AG04449 (cell line): ENCODE measurements around the gene DENND1B.
A peak's percentile ranks its signal among the peaks of the same experiment; 100 is the strongest.

Source experiments
- CTCF ChIA-PET: fragments of 350-600 bp; formaldehyde crosslinking; extraction: SDS; loops from one replicate; lab custom pipeline; 2021; ENCODE audit warnings: antibody characterized with exemption; lab: Yijun Ruan, JAX
- POLR2A ChIA-PET: fragments of 400-600, 350-600 bp; formaldehyde crosslinking; extraction: SDS; loops from one replicate; lab custom pipeline; 2020; ENCODE audit warnings: antibody characterized with exemption, inconsistent platforms; lab: Yijun Ruan, JAX
- DNase-seq: peaks from one replicate; pipeline ENCODE4 v3.0.0-alpha.2; 2010; ENCODE audit warnings: low read depth, low spot score
- H3K4me3 ChIP-seq: 2 replicates; pipeline ENCODE4 v1.5.1; 2011; ENCODE audit warnings: low read depth, mild to moderate bottlenecking, control low read depth, low read length
- TF ChIP-seq, protein P1 (sequence below): IDR thresholded peaks from one replicate; pipeline ENCODE4 v1.5.1; 2011; ENCODE audit warnings: mild to moderate bottlenecking, moderate library complexity, low read length, control low read depth, inconsistent platforms; ENCODE audit not compliant: insufficient read depth; ENCODE audit errors: missing control alignments

Gene DENND1B

DNA sequence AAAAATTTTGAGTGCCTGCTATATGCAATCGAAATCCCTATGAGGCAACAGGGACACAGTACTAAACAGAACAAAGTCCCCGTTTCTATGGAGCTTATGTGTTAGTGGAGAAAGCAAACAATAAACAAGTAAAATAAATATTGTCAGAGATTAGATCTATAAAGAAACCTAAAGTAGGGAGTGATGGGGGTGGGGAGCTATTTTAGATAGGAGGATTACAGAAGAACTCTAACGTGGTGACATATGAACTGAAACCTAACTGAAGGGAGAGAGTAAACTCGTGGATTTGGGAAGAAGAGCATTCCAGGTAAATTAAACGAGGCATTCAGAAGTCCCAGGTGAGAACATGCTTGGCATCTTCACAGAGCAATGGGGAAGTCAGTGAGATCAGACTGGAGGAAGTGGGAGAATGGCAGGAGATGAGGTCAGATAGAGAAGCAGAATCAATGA, 154.5 kb downstream of the DENND1B start:
- TF ChIP-seq, protein P1, sequence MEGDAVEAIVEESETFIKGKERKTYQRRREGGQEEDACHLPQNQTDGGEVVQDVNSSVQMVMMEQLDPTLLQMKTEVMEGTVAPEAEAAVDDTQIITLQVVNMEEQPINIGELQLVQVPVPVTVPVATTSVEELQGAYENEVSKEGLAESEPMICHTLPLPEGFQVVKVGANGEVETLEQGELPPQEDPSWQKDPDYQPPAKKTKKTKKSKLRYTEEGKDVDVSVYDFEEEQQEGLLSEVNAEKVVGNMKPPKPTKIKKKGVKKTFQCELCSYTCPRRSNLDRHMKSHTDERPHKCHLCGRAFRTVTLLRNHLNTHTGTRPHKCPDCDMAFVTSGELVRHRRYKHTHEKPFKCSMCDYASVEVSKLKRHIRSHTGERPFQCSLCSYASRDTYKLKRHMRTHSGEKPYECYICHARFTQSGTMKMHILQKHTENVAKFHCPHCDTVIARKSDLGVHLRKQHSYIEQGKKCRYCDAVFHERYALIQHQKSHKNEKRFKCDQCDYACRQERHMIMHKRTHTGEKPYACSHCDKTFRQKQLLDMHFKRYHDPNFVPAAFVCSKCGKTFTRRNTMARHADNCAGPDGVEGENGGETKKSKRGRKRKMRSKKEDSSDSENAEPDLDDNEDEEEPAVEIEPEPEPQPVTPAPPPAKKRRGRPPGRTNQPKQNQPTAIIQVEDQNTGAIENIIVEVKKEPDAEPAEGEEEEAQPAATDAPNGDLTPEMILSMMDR = no peak
- ChIA-PET CTCF (interaction anchor here (1.0 to 9.8 kb wide), 3 partner anchors 249 to 296 kb away, joined by 3 to 156 read pairs (median 147); partner anchors contain the start of genes C1orf53 and LHX9), POLR2A (no interaction called here)
- H3K4me3 ChIP-seq = no peak overlapping the region
- DNase-seq = no peak

DNA sequence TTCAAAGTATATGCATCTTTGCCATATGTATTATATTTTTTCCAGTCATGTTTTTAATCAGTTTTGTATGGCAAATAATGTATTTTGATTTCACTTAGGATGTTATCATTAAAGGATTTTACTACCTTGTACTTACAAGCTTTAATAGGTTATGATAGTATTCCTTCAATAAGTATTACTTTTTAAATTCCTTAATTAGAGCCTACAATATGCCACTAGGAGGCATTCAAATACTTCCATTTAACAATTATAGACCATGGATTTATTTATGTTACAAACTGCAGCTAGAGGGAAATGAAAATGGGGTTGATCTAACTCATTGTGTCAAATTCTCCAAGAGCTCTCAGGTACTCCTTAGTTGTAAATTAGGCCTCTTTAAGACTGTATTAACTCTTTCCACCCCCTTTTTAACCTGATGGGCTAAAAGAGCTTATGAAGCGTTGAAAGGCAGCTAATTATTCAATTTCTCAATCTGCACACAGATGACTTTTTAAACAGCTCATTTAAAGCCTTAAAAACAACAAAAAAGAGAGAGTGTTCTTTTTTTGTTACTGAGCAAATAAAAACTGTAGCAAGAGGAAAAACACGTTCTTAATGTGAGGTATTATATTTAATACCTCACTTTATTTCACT, 156.2 kb downstream of the DENND1B start:
- CTCF ChIA-PET = interaction anchor here (0.7 to 9.8 kb wide), 25 partner anchors 14 to 1078 kb away, joined by 3 to 156 read pairs (median 4); partner anchors contain the start of genes C1orf53 and LHX9
- no peak overlapping the region for H3K4me3 ChIP-seq
- DNase-seq = peak; percentile 9
- POLR2A ChIA-PET = interaction anchor here (1.0 to 2.8 kb wide), 2 partner anchors 284 to 298 kb away, joined by 3 to 10 read pairs; partner anchors contain the start of genes C1orf53 and LHX9
- TF ChIP-seq, protein P1 = no peak

DNA sequence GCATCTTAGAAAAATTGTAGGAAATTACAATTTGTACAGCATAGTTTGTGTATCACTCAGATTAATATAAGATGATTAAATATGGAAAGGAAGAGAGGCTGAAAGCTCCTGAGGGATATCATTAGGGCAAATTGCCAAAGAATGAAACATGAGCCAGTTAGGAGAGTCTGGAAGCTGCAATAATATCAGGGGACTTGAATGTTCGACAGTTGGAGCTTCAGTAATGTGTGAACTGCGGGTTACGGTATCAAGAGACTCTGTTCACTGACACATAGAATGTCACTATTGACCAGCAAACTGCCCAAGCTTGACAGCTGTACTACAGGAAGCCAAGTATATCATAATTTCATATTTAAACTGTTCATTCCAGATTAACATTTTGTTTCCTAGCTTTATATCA, 157.2 kb downstream of the DENND1B start:
- TF ChIP-seq, protein P1 = no peak
- ChIA-PET CTCF (interaction anchor here (1.0 to 9.8 kb wide), 14 partner anchors 13 to 848 kb away, joined by 3 to 156 read pairs (median 4); partner anchors contain the start of gene LHX9), POLR2A (interaction anchor here (2.8 kb wide), 1 partner anchor 285 kb away, joined by 10 read pairs; the partner anchor contains the start of gene C1orf53)
- no peak overlapping the region for H3K4me3 ChIP-seq
- no peak for DNase-seq

DNA sequence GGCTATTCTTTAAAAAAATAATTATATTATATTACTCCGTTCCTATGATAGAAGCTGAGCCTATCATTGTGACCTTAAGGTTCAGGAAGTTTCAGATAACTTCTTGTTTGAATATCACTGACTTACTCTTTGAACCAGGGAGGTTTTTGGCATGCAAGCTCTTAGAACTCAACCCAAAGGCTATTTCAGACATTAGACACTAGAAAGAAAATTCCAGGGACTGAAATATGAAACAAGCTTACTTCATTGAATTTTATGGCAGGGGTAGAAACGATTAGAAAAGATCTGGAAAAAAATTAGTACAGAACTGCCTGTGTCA, 159.6 kb downstream of the DENND1B start:
- no peak for DNase-seq
- POLR2A ChIA-PET = interaction anchor here (0.7 kb wide), 1 partner anchor 301 kb away, joined by 3 read pairs; no protein-coding TSS in a partner anchor
- TF ChIP-seq, protein P1 = no peak
- no peak overlapping the region for H3K4me3 ChIP-seq
- CTCF ChIA-PET = interaction anchor here (0.7 to 9.8 kb wide), 24 partner anchors 12 to 1074 kb away, joined by 3 to 156 read pairs (median 4); partner anchors contain the start of genes C1orf53 and LHX9

DNA sequence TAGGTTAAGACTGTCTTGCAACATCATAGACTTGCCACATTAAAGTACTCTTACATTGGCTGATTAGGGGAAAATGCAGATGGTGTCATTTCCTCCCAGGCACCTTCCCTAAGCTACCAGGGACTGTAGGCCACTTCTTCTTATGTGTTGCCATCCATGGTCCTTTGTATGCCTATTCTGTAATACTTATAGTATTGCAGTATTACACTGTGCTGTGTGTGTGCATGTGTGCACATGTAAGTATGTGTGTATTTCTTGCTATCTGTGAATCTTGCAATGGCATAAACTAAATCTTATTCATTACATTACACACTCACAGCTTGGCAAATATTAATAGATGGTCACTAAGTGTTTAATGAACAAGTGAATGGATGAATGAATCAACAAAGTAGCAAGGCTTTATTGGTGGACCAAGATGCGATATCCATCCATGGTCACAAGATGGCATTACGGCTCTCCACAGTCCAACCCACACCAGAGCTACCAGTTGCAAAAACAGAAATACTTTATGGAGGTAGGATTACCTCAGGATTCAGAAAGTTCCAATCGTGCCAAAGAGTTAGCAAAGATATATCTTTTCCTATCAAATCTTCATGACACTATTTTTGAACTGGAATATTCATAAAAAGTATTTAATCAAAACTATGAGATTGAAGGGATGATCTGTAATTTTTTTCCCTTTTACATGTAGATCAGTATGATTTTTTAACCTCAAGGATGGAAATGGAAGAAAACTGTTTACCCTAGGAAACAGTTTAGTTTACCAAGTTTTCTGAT, 160.2 kb downstream of the DENND1B start:
- no peak for DNase-seq
- ChIA-PET CTCF (interaction anchor here (0.7 to 9.8 kb wide), 32 partner anchors 11 to 1074 kb away, joined by 3 to 156 read pairs (median 4); partner anchors contain the start of genes C1orf53 and LHX9), POLR2A (interaction anchor here (0.7 kb wide), 1 partner anchor 302 kb away, joined by 3 read pairs; no protein-coding TSS in a partner anchor)
- no peak overlapping the region for H3K4me3 ChIP-seq
- TF ChIP-seq, protein P1 = peak; percentile 65
